D721Med (cell line): ENCODE measurements around the gene NYAP2.

Experiments
- DNase-seq: peaks from one replicate; pipeline ENCODE4 v3.0.0; 2011; ENCODE audit warnings: low spot score; ENCODE audit not compliant: insufficient read length
- FAIRE-seq: peaks from 2 replicates; lab custom pipeline; 2011; peaks lifted over from hg19 to GRCh38; lab: Jason Lieb, UNC
- TF ChIP-seq, protein P1 (sequence below): IDR thresholded peaks from 2 replicates; pipeline ENCODE4 v1.5.1; 2012; ENCODE audit warnings: mild to moderate bottlenecking, control low read depth; ENCODE audit not compliant: insufficient read depth; ENCODE audit errors: missing control alignments

Gene NYAP2

DNA sequence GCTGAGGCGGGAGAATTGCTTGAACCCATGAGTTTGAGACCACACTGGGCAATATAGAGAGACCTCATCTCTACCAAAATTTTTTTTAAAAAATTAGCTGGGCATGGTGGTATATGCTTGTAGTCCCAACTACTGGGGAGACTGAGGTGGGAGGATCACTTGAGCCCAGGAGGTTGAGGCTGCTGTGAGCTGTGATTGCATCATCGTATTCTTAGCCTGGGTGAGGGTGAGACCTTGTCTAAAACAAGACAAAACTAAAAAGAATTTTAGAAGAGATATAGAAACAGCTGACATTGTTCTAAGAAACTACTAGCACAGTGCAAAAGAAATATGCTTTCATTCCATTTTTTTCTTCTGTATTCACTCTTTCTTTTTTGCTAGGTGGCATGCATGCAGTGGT is 298.4 kb downstream of the NYAP2 start:
- DNase-seq: no peak
- FAIRE-seq: no peak
- TF ChIP-seq, protein P1, sequence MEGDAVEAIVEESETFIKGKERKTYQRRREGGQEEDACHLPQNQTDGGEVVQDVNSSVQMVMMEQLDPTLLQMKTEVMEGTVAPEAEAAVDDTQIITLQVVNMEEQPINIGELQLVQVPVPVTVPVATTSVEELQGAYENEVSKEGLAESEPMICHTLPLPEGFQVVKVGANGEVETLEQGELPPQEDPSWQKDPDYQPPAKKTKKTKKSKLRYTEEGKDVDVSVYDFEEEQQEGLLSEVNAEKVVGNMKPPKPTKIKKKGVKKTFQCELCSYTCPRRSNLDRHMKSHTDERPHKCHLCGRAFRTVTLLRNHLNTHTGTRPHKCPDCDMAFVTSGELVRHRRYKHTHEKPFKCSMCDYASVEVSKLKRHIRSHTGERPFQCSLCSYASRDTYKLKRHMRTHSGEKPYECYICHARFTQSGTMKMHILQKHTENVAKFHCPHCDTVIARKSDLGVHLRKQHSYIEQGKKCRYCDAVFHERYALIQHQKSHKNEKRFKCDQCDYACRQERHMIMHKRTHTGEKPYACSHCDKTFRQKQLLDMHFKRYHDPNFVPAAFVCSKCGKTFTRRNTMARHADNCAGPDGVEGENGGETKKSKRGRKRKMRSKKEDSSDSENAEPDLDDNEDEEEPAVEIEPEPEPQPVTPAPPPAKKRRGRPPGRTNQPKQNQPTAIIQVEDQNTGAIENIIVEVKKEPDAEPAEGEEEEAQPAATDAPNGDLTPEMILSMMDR: no peak
